SJSA1 (cell line): ENCODE data around the gene OSBPL5. TPM values are rescaled to one million over a fixed set of nuclear protein-coding genes. Genes with fewer than 3 reads are reported as not detected.

Experiments
- DNase-seq, 2 experiments: peaks; one replicate each; pipeline ENCODE4 v3.0.0-alpha.2; 2015 to 2020; ENCODE audit warnings: low spot score in 2 of 2, low read depth in 1 of 2
- H3K27ac ChIP-seq: fragments of 250-450 bp; sonication (Bioruptor Pico); 2 replicates; pipeline ENCODE4 v1.5.1; 2020; ENCODE audit warnings: mild to moderate bottlenecking, moderate library complexity
- H3K27me3 ChIP-seq: fragments of 250-450 bp; sonication (Bioruptor Pico); replicated peaks from 2 replicates; pipeline ENCODE4 v1.5.1; 2020; ENCODE audit warnings: mild to moderate bottlenecking, moderate library complexity
- H3K36me3 ChIP-seq: fragments of 250-450 bp; sonication (Bioruptor Pico); 2 replicates; pipeline ENCODE4 v1.5.1; 2020; ENCODE audit warnings: mild to moderate bottlenecking
- H3K4me1 ChIP-seq: fragments of 250-450 bp; sonication (Bioruptor Pico); replicated peaks from 2 replicates; pipeline ENCODE4 v1.6.1; 2021; ENCODE audit warnings: mild to moderate bottlenecking
- H3K4me3 ChIP-seq: fragments of 250-450 bp; sonication (Bioruptor Pico); 2 replicates; pipeline ENCODE4 v1.5.1; 2020; ENCODE audit warnings: mild to moderate bottlenecking
- H3K9me3 ChIP-seq: fragments of 250-450 bp; sonication (Bioruptor Pico); replicated peaks from 2 replicates; pipeline ENCODE4 v1.5.1; 2020; ENCODE audit warnings: mild to moderate bottlenecking
- total RNA-seq: library from RNA; depleted of rRNA; stranded (reverse); fragments of >200 nt; shearing (Covaris generic); gene quantifications from 2 replicates; pipeline ENCODE4 v1.2.3, GENCODE V29; 2014

OSBPL5 gene
- total RNA-seq, 1 experiment from 2014 or later = 45.3 TPM

- DNase-seq = no peak
- Histone ChIP-seq H3K27ac (no peak overlapping the region), H3K9me3 (no peaks in the 10 kb centered on the region), H3K4me1 (no peaks in the 10 kb centered on the region), H3K36me3 (no peaks in the 10 kb centered on the region), H3K27me3 (peaks cover 11% of the 10 kb centered on the region; the same call in 1 of the 2 replicates), H3K4me3 (no peak overlapping the region)
Measured at GRCh38 chr11:3193373-3194015, 28.4 kb upstream of the OSBPL5 start.

GRCh38 chr11:3192511-3193372, 27.6 kb upstream of the OSBPL5 start:
- Histone ChIP-seq H3K9me3 (no peaks in the 10 kb centered on the region), H3K4me1 (no peaks in the 10 kb centered on the region), H3K27me3 (peaks cover 6% of the 10 kb centered on the region), H3K36me3 (no peaks in the 10 kb centered on the region), H3K27ac (no peak overlapping the region), H3K4me3 (no peak overlapping the region)
- DNase-seq = no peak

GRCh38 chr11:3191586-3192324, 26.6 kb upstream of the OSBPL5 start:
- H3K27ac ChIP-seq = no peak overlapping the region
- no peak overlapping the region for H3K4me3 ChIP-seq
- H3K36me3 ChIP-seq = no peaks in the 10 kb centered on the region
- H3K4me1 ChIP-seq = no peaks in the 10 kb centered on the region
- H3K27me3 ChIP-seq = peaks cover 15% of the 10 kb centered on the region
- H3K9me3 ChIP-seq = no peaks in the 10 kb centered on the region
- no peak for DNase-seq

GRCh38 chr11:3190600-3190999, 25.5 kb upstream of the OSBPL5 start:
- no peak overlapping the region for H3K27ac ChIP-seq
- peaks cover 13% of the 10 kb centered on the region for H3K27me3 ChIP-seq
- H3K4me1 ChIP-seq = no peaks in the 10 kb centered on the region
- no peaks in the 10 kb centered on the region for H3K9me3 ChIP-seq
- DNase-seq = no peak
- no peaks in the 10 kb centered on the region for H3K36me3 ChIP-seq
- H3K4me3 ChIP-seq = no peak overlapping the region

GRCh38 chr11:3189886-3190583, 24.9 kb upstream of the OSBPL5 start:
- no peak for DNase-seq
- Histone ChIP-seq H3K27ac (no peak overlapping the region), H3K27me3 (peaks cover 13% of the 10 kb centered on the region), H3K9me3 (no peaks in the 10 kb centered on the region), H3K4me3 (no peak overlapping the region), H3K36me3 (no peaks in the 10 kb centered on the region), H3K4me1 (no peaks in the 10 kb centered on the region)

GRCh38 chr11:3189196-3189843, 24.2 kb upstream of the OSBPL5 start:
- DNase-seq = no peak
- Histone ChIP-seq H3K4me1 (no peaks in the 10 kb centered on the region), H3K9me3 (no peaks in the 10 kb centered on the region), H3K4me3 (no peak overlapping the region), H3K27me3 (peaks cover 16% of the 10 kb centered on the region), H3K36me3 (no peaks in the 10 kb centered on the region), H3K27ac (no peak overlapping the region)

- no peak overlapping the region for H3K27ac ChIP-seq
- H3K36me3 ChIP-seq = no peaks in the 10 kb centered on the region
- no peak for DNase-seq
- no peak overlapping the region for H3K4me3 ChIP-seq
- no peaks in the 10 kb centered on the region for H3K9me3 ChIP-seq
- no peaks in the 10 kb centered on the region for H3K4me1 ChIP-seq
- peaks cover 16% of the 10 kb centered on the region for H3K27me3 ChIP-seq
Measured at GRCh38 chr11:3188496-3189195, 23.5 kb upstream of the OSBPL5 start.

- Histone ChIP-seq H3K4me1 (no peaks in the 10 kb centered on the region), H3K27me3 (peaks cover 16% of the 10 kb centered on the region), H3K36me3 (no peaks in the 10 kb centered on the region), H3K9me3 (no peaks in the 10 kb centered on the region), H3K4me3 (no peak overlapping the region), H3K27ac (no peak overlapping the region)
- DNase-seq = no peak
Measured at GRCh38 chr11:3186166-3186953, 21.2 kb upstream of the OSBPL5 start.

GRCh38 chr11:3184732-3185347, 19.7 kb upstream of the OSBPL5 start:
- DNase-seq = no peak
- no peak overlapping the region for H3K4me3 ChIP-seq
- no peaks in the 10 kb centered on the region for H3K4me1 ChIP-seq
- no peak overlapping the region for H3K27ac ChIP-seq
- H3K36me3 ChIP-seq = no peaks in the 10 kb centered on the region
- H3K27me3 ChIP-seq = peaks cover 16% of the 10 kb centered on the region
- H3K9me3 ChIP-seq = no peaks in the 10 kb centered on the region

GRCh38 chr11:3183523-3183922, 18.4 kb upstream of the OSBPL5 start:
- Histone ChIP-seq H3K27me3 (peaks cover 16% of the 10 kb centered on the region), H3K4me1 (no peaks in the 10 kb centered on the region; the same call in 1 of the 2 replicates), H3K36me3 (no peaks in the 10 kb centered on the region), H3K4me3 (no peak overlapping the region), H3K27ac (no peak overlapping the region), H3K9me3 (0 out of 2 replicates have a peak, but pooled peaks cover under 1% of the 10 kb centered on the region)
- DNase-seq = no peak

- no peak overlapping the region for H3K4me3 ChIP-seq
- DNase-seq = no peak
Measured at GRCh38 chr11:3182462-3182852, 17.3 kb upstream of the OSBPL5 start.

More at GRCh38 chr11:3182462-3182852, 17.3 kb upstream of the OSBPL5 start:
- Histone ChIP-seq H3K27me3 (peaks cover 12% of the 10 kb centered on the region), H3K27ac (no peak overlapping the region), H3K4me1 (peaks cover 4% of the 10 kb centered on the region; the same call in 1 of the 2 replicates), H3K36me3 (no peaks in the 10 kb centered on the region), H3K9me3 (0 out of 2 replicates have a peak, but pooled peaks cover 7% of the 10 kb centered on the region)
